GM12878 (cell line): ENCODE data around the gene NEK1. TPM values are rescaled to one million over a fixed set of nuclear protein-coding genes. Genes with fewer than 3 reads are reported as not detected.

Source experiments
- ATAC-seq: fragments of 200-7000 bp; cut with Tn5 transposase; 3 replicates; pipeline ENCODE4 v1.9.1; 2020; ENCODE audit warnings: mild to moderate bottlenecking, moderate library complexity
- BruUV-seq: library from RNA; stranded (reverse); fragments of 400-500 nt; replicated peaks from 2 replicates; lab custom pipeline; 2021; lab: Mats Ljungman, UMichigan
- CTCF ChIA-PET: fragments of 300-600 bp; sonication (Branson Sonifier 250); formaldehyde crosslinking; extraction: SDS; loops from one replicate; lab custom pipeline; 2021; ENCODE audit warnings: inconsistent platforms; lab: Yijun Ruan, JAX
- POLR2A ChIA-PET: fragments of 350-600 bp; formaldehyde crosslinking; extraction: SDS; loops from one replicate; lab custom pipeline; 2021; ENCODE audit warnings: inconsistent platforms; lab: Charles Lee
- RAD21 ChIA-PET: fragments of 300-600 bp; sonication (Branson Sonifier 250); formaldehyde crosslinking; loops from one replicate; lab custom pipeline; 2023; ENCODE audit warnings: antibody characterized with exemption; ENCODE audit not compliant: unreplicated experiment; lab: Charles Lee
- SMC1A ChIA-PET: fragments of 300-600 bp; sonication (Branson Sonifier 250); formaldehyde crosslinking; loops from one replicate; lab custom pipeline; 2023; ENCODE audit not compliant: unreplicated experiment, uncharacterized antibody; lab: Charles Lee
- DNase-seq: peaks from one replicate; pipeline ENCODE4 v3.0.0-alpha.2; 2011; ENCODE audit warnings: low read depth, low spot score
- FAIRE-seq: peaks from 3 replicates; lab custom pipeline; 2011; peaks lifted over from hg19 to GRCh38; lab: Jason Lieb, UNC
- H2AFZ ChIP-seq: 2 replicates; pipeline ENCODE4 v1.6.0; 2011; ENCODE audit warnings: low read depth, low read length, control low read depth; ENCODE audit not compliant: control insufficient read depth
- H3K27ac ChIP-seq: 2 replicates; pipeline ENCODE4 v1.5.1; 2011; ENCODE audit warnings: control low read depth; ENCODE audit not compliant: control insufficient read depth, insufficient read depth
- H3K27me3 ChIP-seq, 2 experiments: replicated peaks in 1 of 2; 2 replicates each; pipeline versions ENCODE4 v1.6.0 to v1.6.1; 2011; ENCODE audit warnings: low read length in 1 of 2; ENCODE audit not compliant: control insufficient read depth in 2 of 2, insufficient read depth in 2 of 2
- H3K36me3 ChIP-seq, 2 experiments: 2 replicates each; pipeline ENCODE4 v1.5.1; 2011; ENCODE audit warnings: low read length in 1 of 2; ENCODE audit not compliant: control insufficient read depth in 2 of 2, insufficient read depth in 2 of 2
- H3K4me1 ChIP-seq: 2 replicates; pipeline ENCODE4 v1.6.1; 2011; ENCODE audit warnings: mild to moderate bottlenecking, low read length, moderate library complexity, mixed read lengths; ENCODE audit not compliant: control insufficient read depth, insufficient read depth
- H3K4me2 ChIP-seq: 2 replicates; pipeline ENCODE4 v1.6.0; 2011; ENCODE audit warnings: control low read depth; ENCODE audit not compliant: control insufficient read depth, insufficient read depth
- H3K4me3 ChIP-seq: fragments of 200-600 bp; sonication (generic); 2 replicates; pipeline ENCODE4 v1.5.1; 2016
- H3K79me2 ChIP-seq: 2 replicates; pipeline ENCODE4 v1.6.0; 2011; ENCODE audit warnings: low read length; ENCODE audit not compliant: control insufficient read depth, insufficient read depth
- H3K9ac ChIP-seq: 2 replicates; pipeline ENCODE4 v1.8.0; 2011; ENCODE audit warnings: low read length, control low read depth, mixed read lengths; ENCODE audit not compliant: control insufficient read depth, insufficient read depth
- H3K9me3 ChIP-seq: replicated peaks from 3 replicates; pipeline ENCODE4 v1.5.1; 2011; ENCODE audit warnings: mild to moderate bottlenecking, low read length; ENCODE audit not compliant: control insufficient read depth, insufficient read depth
- H4K20me1 ChIP-seq: 2 replicates; pipeline ENCODE4 v1.6.0; 2011; ENCODE audit not compliant: control insufficient read depth, insufficient read depth
- CREM ChIP-seq: IDR thresholded peaks from 2 replicates; pipeline ENCODE4 v1.6.1; 2014; ENCODE audit warnings: antibody characterized with exemption, low read depth
- EZH2 ChIP-seq: IDR thresholded peaks from 2 replicates; pipeline ENCODE4 v1.6.1; 2012; ENCODE audit warnings: low read depth, mild to moderate bottlenecking, control low read depth, inconsistent platforms, low read length, borderline replicate concordance; ENCODE audit not compliant: control insufficient read depth
- MTA3 ChIP-seq: IDR thresholded peaks from 2 replicates; pipeline ENCODE4 v1.6.1; 2012; ENCODE audit warnings: low read length, inconsistent platforms, borderline replicate concordance
- RUNX3 ChIP-seq: IDR thresholded peaks from 2 replicates; pipeline ENCODE4 v1.6.1; 2012; ENCODE audit warnings: low read length, inconsistent platforms
- SMAD5 ChIP-seq: IDR thresholded peaks from 2 replicates; pipeline ENCODE4 v1.6.1; 2016; ENCODE audit warnings: antibody characterized with exemption, low read depth
- ZBED1 ChIP-seq: IDR thresholded peaks from 2 replicates; pipeline ENCODE4 v1.6.1; 2016; ENCODE audit warnings: borderline replicate concordance
- ZSCAN29 ChIP-seq: fragments of 450-650 bp; IDR thresholded peaks from 2 replicates; pipeline ENCODE4 v1.6.1; 2017; ENCODE audit warnings: mild to moderate bottlenecking, moderate library complexity
- in situ Hi-C: fragments of 300-500 bp; cut with MboI; formaldehyde crosslinking; loops from 9 replicates; pipeline ENCODE4 v1.14.3; 2018; ENCODE audit warnings: mixed read lengths
- intact Hi-C: fragments of 100-400 bp; cut with micrococcal nuclease; formaldehyde crosslinking; loops from one replicate; pipeline ENCODE4 v1.14.2; 2022; ENCODE audit not compliant: unreplicated experiment
- polyA plus RNA-seq, 11 experiments: library from polyadenylated mRNA; depleted of rRNA in 4 of 11; unstranded in 6 of 11; stranded (reverse) in 5 of 11; fragments of >200 nt; fragmentation: Nextera tagmentation in 4 of 11; fragmentation: Illumina TruSeq in 1 of 11; extraction: Ambion mirVana in 4 of 11; extraction: Trizol in 1 of 11; gene quantifications; 1 replicate in 1 of 11; 2 replicates in 10 of 11; pipeline versions ENCODE4 v1.2.1 to v1.2.3, GENCODE V29; 2011 to 2016; ENCODE audit warnings: inconsistent platforms in 2 of 11, missing spikeins in 2 of 11, low read depth in 1 of 11
- total RNA-seq, 4 experiments: library from RNA; depleted of rRNA in 3 of 4; stranded (reverse); fragments of >200 nt in 3 of 4; fragmentation: Illumina TruSeq in 1 of 4; extraction: Trizol in 1 of 4; gene quantifications; 2 replicates each; pipeline versions ENCODE4 v1.2.1 to v1.2.3, GENCODE V29; 2013 to 2021
- TF ChIP-seq, protein P1 (sequence below): IDR thresholded peaks from 2 replicates; pipeline ENCODE4 v1.6.1; 2011; ENCODE audit warnings: low read depth, mild to moderate bottlenecking, low read length, moderate library complexity, borderline replicate concordance; ENCODE audit errors: extremely low read depth

Gene NEK1
- total and polyA plus RNA-seq, 10 of the 15 experiments (the other 5 are each of a cell fraction or from before 2014, with no cell fraction given) = 4.9 to 16.1 (median 7.5) TPM

DNA sequence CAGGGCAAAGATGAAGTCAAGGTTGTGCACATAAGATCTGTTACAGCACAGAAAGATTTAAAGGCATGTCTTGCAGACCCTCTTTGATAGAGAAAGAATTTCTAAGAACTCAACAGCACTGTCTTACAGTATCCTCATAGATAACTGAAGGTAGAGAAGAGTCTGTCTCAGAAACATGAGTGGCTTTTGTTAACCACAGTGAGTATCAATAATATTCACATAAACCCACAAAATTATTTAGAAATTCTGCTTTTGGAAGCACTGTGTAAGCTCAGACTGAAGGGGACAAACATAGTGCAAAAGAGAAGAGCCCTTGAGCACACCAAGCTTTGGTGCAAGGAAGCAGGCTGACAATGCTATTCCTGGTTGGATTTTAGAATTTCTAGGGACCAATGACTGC, 175.6 kb downstream of the NEK1 start:
- DNase-seq (no peak), FAIRE-seq (no peak), ATAC-seq (peak; percentile 1; the same call in 2 of the 3 replicates)
- SMC1A ChIA-PET = interaction anchor here (0.6 to 7.4 kb wide), 29 partner anchors 10 to 407 kb away, joined by 3 to 212 read pairs (median 6); no protein-coding TSS in a partner anchor
- Histone ChIP-seq H3K9ac (peak overlapping the region; percentile 26; the same call in 1 of the 2 replicates), H3K27me3 (no peaks in the 10 kb centered on the region), H2AFZ (peak overlapping the region; percentile 38; the same call in 1 of the 2 replicates), H3K36me3 (peaks cover 0 to 2% of the 10 kb centered on the region in 2 experiments; a peak in 3 of 4 replicates), H3K27ac (peak overlapping the region; percentile 98), H3K9me3 (no peaks in the 10 kb centered on the region; the same call in 2 of the 3 replicates), H3K79me2 (no peaks in the 10 kb centered on the region; the same call in 1 of the 2 replicates), H3K4me3 (peak overlapping the region; percentile 19; the same call in 1 of the 2 replicates), H4K20me1 (no peaks in the 10 kb centered on the region), H3K4me2 (peak overlapping the region; percentile 73), H3K4me1 (peaks cover 42% of the 10 kb centered on the region)
- in situ Hi-C loops (no loop called here), intact Hi-C loops (loop anchor here (1.0 to 2.0 kb wide), 2 partner anchors 19 to 166 kb away; partner anchors contain the start of gene SH3RF1)
- RAD21 ChIA-PET = interaction anchor here (0.6 to 6.3 kb wide), 25 partner anchors 19 to 512 kb away, joined by 3 to 112 read pairs (median 7); partner anchors contain the start of genes CBR4, NEK1 and SH3RF1
- BruUV-seq = TSS peak; percentile 79
- TF ChIP-seq, protein P1, sequence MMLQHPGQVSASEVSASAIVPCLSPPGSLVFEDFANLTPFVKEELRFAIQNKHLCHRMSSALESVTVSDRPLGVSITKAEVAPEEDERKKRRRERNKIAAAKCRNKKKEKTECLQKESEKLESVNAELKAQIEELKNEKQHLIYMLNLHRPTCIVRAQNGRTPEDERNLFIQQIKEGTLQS = no peak
- TF ChIP-seq EZH2 = no peak
- no peak for TF ChIP-seq ZSCAN29
- TF ChIP-seq SMAD5 = 0 out of 2 replicates have a peak, but pooled peaks have one; percentile 3
- no peak for TF ChIP-seq MTA3
- TF ChIP-seq RUNX3 = peak; percentile 10; the same call in 1 of the 2 replicates
- no peak for TF ChIP-seq CREM
- no peak for TF ChIP-seq ZBED1
- POLR2A ChIA-PET = interaction anchor here (0.5 to 2.9 kb wide), 11 partner anchors 19 to 338 kb away, joined by 3 to 27 read pairs (median 7); no protein-coding TSS in a partner anchor
- CTCF ChIA-PET = interaction anchor here (0.7 to 4.0 kb wide), 14 partner anchors 9 to 512 kb away, joined by 3 to 33 read pairs (median 4); partner anchors contain the start of gene NEK1
